ENCODE measurements around the gene RICTOR. TPM values are rescaled to one million over a fixed set of nuclear protein-coding genes. Genes with fewer than 3 reads are reported as not detected.

Gene RICTOR
- total RNA-seq, 1 donor from 2014 or later = 35.3 TPM

DNA sequence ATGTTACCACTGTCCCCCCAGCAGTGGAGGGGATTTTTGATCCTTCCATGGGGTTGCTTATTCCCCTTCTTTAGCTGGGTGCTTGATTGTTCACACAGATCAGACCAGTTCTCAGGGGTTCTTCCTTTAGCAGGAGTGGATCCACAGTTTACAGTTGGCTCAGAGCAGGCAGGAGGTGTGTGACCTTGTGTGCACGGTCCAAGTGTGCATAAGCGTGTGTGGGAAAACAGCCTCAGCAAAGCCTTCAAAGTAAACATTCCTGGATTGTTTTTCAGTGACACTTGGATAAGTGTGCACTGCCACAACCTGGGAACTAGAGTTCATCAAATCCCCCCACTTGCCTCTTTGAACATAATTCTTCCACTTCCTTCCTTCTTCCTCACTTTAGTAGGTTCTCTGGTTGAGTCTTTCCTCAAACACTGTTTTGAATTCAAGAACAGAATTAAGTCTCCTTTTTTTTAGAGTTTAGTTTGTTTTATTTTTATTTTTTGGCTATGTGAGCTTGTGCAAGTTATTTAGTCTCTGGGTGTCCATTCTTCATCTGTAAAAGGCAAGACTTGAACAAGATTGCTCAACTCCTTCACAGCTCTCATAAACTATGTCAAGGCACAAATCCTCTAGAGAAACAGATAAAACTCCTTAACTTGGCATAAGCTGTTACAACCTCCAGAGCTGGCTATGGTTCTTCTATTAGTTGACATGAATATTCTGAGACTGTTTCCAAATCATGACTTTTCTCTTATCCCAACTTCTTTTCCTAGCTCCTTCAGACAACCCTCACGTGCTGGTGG, 150.3 kb downstream of the RICTOR start:
- Mint-ChIP-seq H3K27ac (ENCODE audit: unreplicated experiment) (no peak overlapping the region), H3K36me3 (ENCODE audit: low read depth, unreplicated experiment) (peaks cover 18% of the 10 kb centered on the region), H3K27me3 (ENCODE audit: unreplicated experiment) (no peaks in the 10 kb centered on the region), H3K4me3 (ENCODE audit: unreplicated experiment) (no peak overlapping the region), H3K4me1 (ENCODE audit: unreplicated experiment) (peaks cover 7% of the 10 kb centered on the region), H3K9me3 (ENCODE audit: unreplicated experiment) (no peaks in the 10 kb centered on the region)
- DNase-seq (ENCODE audit: low spot score) = no peak
- TF ChIP-seq, protein P1, sequence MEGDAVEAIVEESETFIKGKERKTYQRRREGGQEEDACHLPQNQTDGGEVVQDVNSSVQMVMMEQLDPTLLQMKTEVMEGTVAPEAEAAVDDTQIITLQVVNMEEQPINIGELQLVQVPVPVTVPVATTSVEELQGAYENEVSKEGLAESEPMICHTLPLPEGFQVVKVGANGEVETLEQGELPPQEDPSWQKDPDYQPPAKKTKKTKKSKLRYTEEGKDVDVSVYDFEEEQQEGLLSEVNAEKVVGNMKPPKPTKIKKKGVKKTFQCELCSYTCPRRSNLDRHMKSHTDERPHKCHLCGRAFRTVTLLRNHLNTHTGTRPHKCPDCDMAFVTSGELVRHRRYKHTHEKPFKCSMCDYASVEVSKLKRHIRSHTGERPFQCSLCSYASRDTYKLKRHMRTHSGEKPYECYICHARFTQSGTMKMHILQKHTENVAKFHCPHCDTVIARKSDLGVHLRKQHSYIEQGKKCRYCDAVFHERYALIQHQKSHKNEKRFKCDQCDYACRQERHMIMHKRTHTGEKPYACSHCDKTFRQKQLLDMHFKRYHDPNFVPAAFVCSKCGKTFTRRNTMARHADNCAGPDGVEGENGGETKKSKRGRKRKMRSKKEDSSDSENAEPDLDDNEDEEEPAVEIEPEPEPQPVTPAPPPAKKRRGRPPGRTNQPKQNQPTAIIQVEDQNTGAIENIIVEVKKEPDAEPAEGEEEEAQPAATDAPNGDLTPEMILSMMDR (IDR thresholded peaks at IDR 0.05; ENCODE audit: unreplicated experiment) = no peak

DNA sequence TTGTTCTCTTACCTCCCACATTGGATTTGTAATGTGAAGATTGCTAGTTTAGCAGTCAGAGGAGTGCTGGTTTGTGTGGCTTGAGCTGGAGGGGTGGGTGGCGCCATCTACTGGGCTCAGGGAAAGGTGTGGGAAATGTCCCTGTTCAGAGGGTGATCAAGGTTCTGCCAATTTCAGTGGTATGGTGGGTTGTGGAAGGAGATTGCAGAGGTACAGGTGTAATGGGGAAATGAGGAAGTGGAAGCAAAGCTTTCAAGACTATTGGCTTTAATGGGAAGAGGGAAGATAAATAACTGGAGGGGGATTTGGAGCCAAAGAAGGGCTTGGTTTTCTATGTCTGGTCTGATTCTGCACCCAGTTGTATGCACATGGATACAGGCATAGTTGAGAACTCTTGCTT, 152.0 kb downstream of the RICTOR start:
- Mint-ChIP-seq H3K27ac (ENCODE audit: unreplicated experiment) (no peak overlapping the region), H3K36me3 (ENCODE audit: low read depth, unreplicated experiment) (peaks cover 18% of the 10 kb centered on the region), H3K4me1 (ENCODE audit: unreplicated experiment) (peaks cover 7% of the 10 kb centered on the region), H3K27me3 (ENCODE audit: unreplicated experiment) (no peaks in the 10 kb centered on the region), H3K9me3 (ENCODE audit: unreplicated experiment) (no peaks in the 10 kb centered on the region), H3K4me3 (ENCODE audit: unreplicated experiment) (no peak overlapping the region)
- peak; percentile 61 for DNase-seq (ENCODE audit: low spot score)
- TF ChIP-seq, protein P1 (IDR thresholded peaks at IDR 0.05; ENCODE audit: unreplicated experiment) = peak; percentile 64

DNA sequence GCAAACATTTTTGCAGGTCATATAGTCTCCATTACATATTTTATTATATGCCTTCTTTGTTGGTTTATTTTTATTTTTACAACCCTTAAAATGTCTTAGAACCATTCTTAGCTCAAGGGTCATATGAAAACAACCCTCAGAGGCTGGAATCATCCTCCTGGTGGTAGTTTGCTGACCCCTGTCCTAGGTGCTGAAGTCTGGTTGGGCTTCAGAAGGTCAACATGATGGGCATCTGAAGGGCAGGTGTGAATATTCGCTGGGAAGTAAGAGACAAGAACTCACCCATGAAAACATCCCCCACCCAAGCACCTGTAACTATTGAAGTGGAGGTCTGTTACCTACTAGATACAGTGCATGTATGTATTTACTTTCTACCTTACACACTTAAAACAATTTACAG, 153.0 kb downstream of the RICTOR start:
- no peak overlapping the region for H3K4me3 Mint-ChIP-seq (ENCODE audit: unreplicated experiment)
- TF ChIP-seq, protein P1 (IDR thresholded peaks at IDR 0.05; ENCODE audit: unreplicated experiment) = no peak
- peak; percentile 29 for DNase-seq (ENCODE audit: low spot score)
- H3K36me3 Mint-ChIP-seq (ENCODE audit: low read depth, unreplicated experiment) = peaks cover 13% of the 10 kb centered on the region
- H3K9me3 Mint-ChIP-seq (ENCODE audit: unreplicated experiment) = no peaks in the 10 kb centered on the region
- no peaks in the 10 kb centered on the region for H3K27me3 Mint-ChIP-seq (ENCODE audit: unreplicated experiment)
- peaks cover 7% of the 10 kb centered on the region for H3K4me1 Mint-ChIP-seq (ENCODE audit: unreplicated experiment)
- H3K27ac Mint-ChIP-seq (ENCODE audit: unreplicated experiment) = no peak overlapping the region

DNA sequence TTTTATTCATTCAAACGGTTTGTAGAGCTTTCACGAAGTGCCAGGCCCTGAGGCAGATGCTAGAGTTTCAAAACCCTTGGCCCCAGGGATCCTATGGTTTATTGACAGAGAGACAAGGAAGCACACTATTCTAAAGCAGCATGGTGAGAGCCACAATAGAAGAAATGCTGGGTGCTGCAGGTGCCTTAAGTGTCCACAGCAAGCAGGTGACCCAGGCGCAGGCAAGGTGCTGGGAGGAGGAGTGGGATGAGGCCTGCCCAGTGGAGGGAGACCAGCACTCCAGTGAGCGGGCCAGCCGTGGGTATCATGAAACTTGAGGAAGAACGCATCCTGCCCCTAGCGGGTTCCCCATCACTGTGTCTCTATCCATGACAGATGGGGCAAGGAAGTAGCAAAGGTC, 157.4 kb downstream of the RICTOR start:
- TF ChIP-seq, protein P1 (IDR thresholded peaks at IDR 0.05; ENCODE audit: unreplicated experiment) = no peak
- no peak overlapping the region for H3K27ac Mint-ChIP-seq (ENCODE audit: unreplicated experiment)
- no peaks in the 10 kb centered on the region for H3K4me1 Mint-ChIP-seq (ENCODE audit: unreplicated experiment)
- DNase-seq (ENCODE audit: low spot score) = no peak
- H3K27me3 Mint-ChIP-seq (ENCODE audit: unreplicated experiment) = no peaks in the 10 kb centered on the region
- H3K9me3 Mint-ChIP-seq (ENCODE audit: unreplicated experiment) = no peaks in the 10 kb centered on the region
- no peak overlapping the region for H3K4me3 Mint-ChIP-seq (ENCODE audit: unreplicated experiment)
- H3K36me3 Mint-ChIP-seq (ENCODE audit: low read depth, unreplicated experiment) = peaks cover 4% of the 10 kb centered on the region

DNA sequence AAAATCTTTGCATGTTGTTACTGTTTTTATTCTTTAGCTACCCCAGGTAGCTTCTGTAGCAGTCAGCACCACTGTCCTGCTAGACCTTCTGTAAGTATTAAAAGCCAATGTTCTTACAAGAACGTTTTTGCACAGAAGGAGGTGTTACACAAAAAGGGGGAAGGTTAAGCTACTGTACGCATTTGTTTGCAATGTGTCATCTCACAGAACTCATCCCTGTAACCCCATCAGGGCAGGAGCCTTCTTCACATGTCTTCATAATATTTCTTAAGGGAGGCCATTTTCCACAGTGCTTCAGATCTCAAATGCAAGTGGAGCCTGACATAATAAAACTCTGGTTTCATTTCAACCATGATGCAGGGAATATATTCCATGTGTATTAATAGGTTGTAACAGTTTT, 160.5 kb downstream of the RICTOR start:
- Mint-ChIP-seq H3K9me3 (ENCODE audit: unreplicated experiment) (peaks cover 9% of the 10 kb centered on the region), H3K27me3 (ENCODE audit: unreplicated experiment) (peaks cover 2% of the 10 kb centered on the region), H3K4me1 (ENCODE audit: unreplicated experiment) (no peaks in the 10 kb centered on the region), H3K36me3 (ENCODE audit: low read depth, unreplicated experiment) (peaks cover 13% of the 10 kb centered on the region), H3K4me3 (ENCODE audit: unreplicated experiment) (no peak overlapping the region), H3K27ac (ENCODE audit: unreplicated experiment) (no peak overlapping the region)
- TF ChIP-seq, protein P1 (IDR thresholded peaks at IDR 0.05; ENCODE audit: unreplicated experiment) = no peak
- DNase-seq (ENCODE audit: low spot score) = no peak

Measured in endothelial cell (in vitro differentiated cells).